Hepatocyte (in vitro differentiated cells): ENCODE data around the gene LCN12.

Experiments
- EZH2 ChIP-seq: fragments of 200-600 bp; sonication (generic); IDR thresholded peaks from 2 replicates; pipeline ENCODE4 v1.6.1; 2016; ENCODE audit warnings: antibody characterized with exemption, mild to moderate bottlenecking, borderline replicate concordance
- EZH2phosphoT487 ChIP-seq: fragments of 200-600 bp; sonication (generic); IDR thresholded peaks from one replicate; pipeline ENCODE4 v1.6.1; 2018; ENCODE audit warnings: antibody characterized with exemption, mild to moderate bottlenecking, low read depth, moderate library complexity; ENCODE audit not compliant: unreplicated experiment, severe bottlenecking
- TF ChIP-seq, protein P1 (sequence below): fragments of 200-600 bp; sonication (generic); IDR thresholded peaks from 2 replicates; pipeline ENCODE4 v1.5.1; 2016; ENCODE audit warnings: antibody characterized with exemption, mild to moderate bottlenecking; ENCODE audit not compliant: poor library complexity

DNA sequence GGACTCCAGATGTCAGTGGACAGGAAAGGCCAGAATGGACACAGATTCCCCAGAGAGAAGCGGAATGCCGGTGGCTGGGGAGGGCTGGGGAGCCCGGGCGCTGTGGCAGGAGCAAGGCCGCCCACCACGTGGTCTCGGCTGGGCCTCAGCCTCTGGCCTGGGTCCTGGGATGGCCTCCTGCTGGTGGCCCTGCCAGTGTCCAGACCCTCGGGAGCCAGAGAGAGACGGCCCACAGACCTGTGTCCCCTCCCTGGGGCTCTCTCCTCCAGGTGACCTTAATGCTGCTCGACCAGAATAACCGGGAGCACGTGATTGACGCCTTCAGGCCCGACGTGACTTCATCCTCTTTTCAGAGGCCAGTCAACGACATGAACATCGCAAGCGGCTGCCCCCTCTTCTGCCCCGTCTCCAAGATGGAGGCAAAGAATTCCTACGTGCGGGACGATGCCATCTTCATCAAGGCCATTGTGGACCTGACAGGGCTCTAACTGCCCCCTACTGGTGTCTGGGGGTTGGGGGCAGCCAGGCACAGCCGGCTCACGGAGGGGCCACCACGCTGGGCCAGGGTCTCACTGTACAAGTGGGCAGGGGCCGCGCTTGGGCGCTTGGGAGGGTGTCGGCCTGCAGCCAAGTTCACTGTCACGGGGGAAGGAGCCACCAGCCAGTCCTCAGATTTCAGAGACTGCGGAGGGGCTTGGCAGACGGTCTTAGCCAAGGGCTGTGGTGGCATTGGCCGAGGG is 26.5 kb upstream of the LCN12 start:
- TF ChIP-seq EZH2 (no peak), EZH2phosphoT487 (no peak)
- TF ChIP-seq, protein P1, sequence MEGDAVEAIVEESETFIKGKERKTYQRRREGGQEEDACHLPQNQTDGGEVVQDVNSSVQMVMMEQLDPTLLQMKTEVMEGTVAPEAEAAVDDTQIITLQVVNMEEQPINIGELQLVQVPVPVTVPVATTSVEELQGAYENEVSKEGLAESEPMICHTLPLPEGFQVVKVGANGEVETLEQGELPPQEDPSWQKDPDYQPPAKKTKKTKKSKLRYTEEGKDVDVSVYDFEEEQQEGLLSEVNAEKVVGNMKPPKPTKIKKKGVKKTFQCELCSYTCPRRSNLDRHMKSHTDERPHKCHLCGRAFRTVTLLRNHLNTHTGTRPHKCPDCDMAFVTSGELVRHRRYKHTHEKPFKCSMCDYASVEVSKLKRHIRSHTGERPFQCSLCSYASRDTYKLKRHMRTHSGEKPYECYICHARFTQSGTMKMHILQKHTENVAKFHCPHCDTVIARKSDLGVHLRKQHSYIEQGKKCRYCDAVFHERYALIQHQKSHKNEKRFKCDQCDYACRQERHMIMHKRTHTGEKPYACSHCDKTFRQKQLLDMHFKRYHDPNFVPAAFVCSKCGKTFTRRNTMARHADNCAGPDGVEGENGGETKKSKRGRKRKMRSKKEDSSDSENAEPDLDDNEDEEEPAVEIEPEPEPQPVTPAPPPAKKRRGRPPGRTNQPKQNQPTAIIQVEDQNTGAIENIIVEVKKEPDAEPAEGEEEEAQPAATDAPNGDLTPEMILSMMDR: no peak
